Glomerular endothelial cell (primary cell): ENCODE measurements around the gene FAHD2A. TPM values are rescaled to one million over a fixed set of nuclear protein-coding genes. Genes with fewer than 3 reads are reported as not detected.
"Not testable (repeated sequence)": the region's sequence is repeated elsewhere in the genome, so short reads cannot be mapped to it uniquely, and the experiment has no call there.

Source experiments
- DNase-seq: peaks from one replicate; pipeline ENCODE4 v3.0.0-alpha.2; 2011; ENCODE audit warnings: low read depth, low spot score; ENCODE audit errors: extremely low read depth
- total RNA-seq: library from RNA; depleted of rRNA; stranded (reverse); fragments of >200 nt; gene quantifications from 2 replicates; pipeline ENCODE4 v1.2.3, GENCODE V29; 2015

FAHD2A gene
- total RNA-seq, 1 donor from 2014 or later, result 25.7 TPM

DNA sequence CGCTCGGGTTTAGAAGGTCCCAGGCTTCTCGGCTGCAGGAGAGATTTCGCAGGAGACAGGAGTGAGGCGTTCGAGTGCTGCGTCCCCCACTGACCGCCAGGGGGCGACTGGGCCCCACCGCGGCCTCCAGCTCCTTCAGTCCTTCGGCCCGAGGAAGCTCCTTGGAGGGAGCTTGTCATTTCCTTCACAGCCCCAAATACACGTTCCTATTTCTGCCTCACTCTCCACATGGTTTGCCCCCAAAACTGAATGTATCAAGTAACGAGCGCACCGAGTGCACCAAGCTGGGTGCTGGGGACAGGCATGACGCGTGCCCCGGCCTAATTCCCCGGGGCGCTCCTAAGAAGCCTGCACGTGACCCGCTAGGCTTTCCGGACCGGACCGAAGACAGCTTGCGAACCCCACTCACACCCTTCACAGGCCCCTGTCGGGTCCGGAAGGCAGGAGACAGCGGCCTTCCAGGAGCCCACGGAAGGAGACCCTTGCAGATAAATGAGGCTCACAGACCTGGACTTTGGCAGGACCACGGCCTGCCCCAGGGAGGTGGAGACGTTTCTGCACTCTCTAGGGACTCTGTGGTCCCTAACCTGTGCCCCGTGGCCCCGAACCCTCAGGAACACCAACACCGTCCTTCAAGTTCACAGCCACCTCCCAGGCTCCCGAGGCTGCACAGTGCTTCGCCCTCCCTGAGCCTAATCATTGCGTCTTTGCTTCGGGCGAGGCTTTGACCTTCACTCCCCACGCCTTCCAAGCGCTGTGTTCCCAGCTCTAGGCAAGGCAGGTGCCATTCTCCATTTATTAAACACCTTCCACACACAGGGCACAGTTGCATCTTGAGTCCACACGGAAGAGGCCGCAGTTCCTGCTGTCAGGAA is 13.0 kb upstream of the FAHD2A start:
- no peak for DNase-seq

DNA sequence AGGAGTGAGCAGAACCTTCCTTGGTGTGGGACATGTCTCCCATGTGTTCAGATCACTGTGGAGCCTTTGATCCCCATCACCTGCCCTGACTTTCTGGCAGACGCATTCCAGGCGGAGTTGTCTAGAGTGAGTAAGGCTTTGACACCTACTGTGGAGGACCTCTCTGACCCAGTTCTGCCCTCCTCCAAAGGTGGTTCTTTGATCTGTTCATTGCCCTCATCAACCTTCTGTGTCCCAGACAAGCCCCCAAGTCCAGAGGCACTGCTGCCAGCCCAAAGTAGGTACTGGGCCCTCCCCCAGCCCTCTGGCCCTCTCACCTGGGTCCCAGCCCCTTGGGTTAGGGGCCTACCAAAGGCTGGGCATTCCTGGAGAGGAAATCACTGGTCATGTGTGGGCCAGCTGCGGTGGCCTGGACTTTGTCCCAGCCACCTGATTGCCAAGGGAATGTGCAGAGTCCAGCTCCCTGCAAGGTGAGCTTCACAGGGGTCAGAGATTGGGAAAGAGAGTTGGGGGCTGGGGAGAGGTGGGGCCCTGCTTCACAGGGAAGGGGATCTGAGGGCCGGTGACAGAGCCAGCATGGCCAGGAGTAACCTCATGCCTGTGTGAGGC is 12.1 kb upstream of the FAHD2A start:
- DNase-seq, result no peak

DNA sequence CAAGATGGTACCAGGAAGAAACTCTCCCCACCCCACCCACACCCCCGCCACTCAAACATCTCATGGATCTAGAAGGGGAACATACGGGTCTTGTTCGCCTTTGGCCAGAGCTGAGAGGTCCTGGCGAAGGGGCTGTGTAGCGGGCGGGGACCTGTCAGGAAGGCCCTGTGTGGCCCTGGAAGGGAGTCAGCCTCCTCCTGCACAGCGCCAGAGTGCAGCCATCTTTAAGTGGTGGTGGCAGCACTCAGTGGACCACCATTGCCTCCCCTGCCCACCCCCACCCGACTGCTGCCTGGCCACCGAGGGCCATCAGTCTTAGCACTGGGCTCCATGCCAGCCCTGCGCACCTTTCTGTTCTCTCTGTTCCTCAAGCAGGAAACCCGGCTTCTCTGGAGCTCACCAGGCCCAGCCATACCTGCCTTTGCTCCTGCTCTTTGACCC is 11.6 kb upstream of the FAHD2A start:
- no peak for DNase-seq

DNA sequence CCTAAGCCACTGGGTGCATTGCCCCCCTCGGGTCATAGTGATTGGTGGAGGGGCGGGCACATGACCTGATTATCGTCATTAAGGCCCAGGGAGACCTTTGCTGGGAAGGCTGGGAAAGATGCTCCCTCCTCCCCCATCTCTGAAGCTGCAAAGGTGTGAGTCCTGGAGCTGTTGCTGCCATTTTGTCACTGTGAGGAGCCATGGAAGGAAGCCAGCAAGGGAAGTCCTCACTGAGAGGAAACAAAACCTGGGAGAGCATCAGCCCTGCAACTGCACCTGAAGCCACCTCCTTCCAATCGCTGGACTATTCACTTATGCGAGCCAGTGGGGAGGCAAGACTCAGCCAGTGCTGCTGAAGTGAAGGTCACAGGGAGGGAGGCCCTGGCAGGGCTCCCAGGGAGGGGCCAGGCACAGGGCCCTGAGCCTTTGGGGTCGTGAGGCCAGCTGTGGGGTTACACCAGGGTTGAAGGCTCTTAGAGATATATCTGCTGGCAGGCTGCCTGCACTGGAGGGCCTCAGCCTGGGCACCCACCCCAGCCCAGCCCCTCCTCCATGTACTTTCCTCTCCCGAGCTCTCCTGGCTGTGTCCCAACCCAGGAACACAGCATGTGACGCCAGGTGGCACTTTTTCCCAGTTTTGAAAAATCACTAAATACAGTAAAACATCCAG is 10.7 kb upstream of the FAHD2A start:
- DNase-seq, result no peak

- no peak for DNase-seq
Measured at GRCh38 chr2:95392320-95392719, 10.2 kb upstream of the FAHD2A start.

- DNase-seq, result no peak
Measured at GRCh38 chr2:95392730-95393455, 9.6 kb upstream of the FAHD2A start.

- DNase-seq, result no peak
Measured at GRCh38 chr2:95393901-95394300, 8.6 kb upstream of the FAHD2A start.

- DNase-seq, result no peak
Measured at GRCh38 chr2:95399061-95399460, 3.4 kb upstream of the FAHD2A start.

- DNase-seq, result no peak
Measured at GRCh38 chr2:95401480-95401879, 1.0 kb upstream of the FAHD2A start.

- not testable (repeated sequence) for DNase-seq
Measured at GRCh38 chr2:95402004-95402369, 521 bp upstream of the FAHD2A start.

- not testable (repeated sequence) for DNase-seq
Measured at GRCh38 chr2:95403204-95403721, 755 bp downstream of the FAHD2A start.

- DNase-seq, result not testable (repeated sequence)
Measured at GRCh38 chr2:95403824-95404223, 1.3 kb downstream of the FAHD2A start.

- DNase-seq, result not testable (repeated sequence)
Measured at GRCh38 chr2:95404676-95405075, 2.2 kb downstream of the FAHD2A start.

GRCh38 chr2:95411239-95411638 is 8.7 kb downstream of the FAHD2A start:
- DNase-seq, result not testable (repeated sequence)

DNA sequence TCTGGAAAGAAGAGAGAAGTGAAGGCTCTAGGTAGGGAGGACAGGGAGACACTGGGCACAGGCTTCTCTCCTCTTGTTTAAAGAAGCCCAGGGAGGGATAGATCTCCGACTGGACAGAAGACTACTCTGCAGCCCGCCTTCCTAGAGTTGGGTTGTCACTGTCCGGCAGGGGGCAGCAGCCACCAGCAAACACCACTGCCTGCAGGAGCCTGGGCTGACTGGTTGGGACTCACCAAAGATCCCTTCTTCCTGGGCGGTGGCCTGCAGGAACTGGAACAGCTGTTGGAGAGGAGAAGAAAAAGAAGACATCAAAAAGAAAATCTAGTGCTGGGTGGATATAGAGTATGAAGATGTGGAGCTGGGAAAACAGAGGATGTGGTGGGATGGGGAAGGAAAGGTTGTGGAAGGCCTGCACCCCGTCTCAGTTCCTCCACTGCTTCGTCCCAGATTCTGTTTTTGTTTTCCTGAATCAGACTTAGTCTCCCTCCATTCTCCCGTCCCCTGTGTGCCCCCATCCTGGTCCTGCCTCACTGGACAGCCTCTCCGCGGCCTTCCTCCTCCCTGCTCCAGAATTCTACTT is 11.6 kb downstream of the FAHD2A start:
- DNase-seq, result not testable (repeated sequence)

DNA sequence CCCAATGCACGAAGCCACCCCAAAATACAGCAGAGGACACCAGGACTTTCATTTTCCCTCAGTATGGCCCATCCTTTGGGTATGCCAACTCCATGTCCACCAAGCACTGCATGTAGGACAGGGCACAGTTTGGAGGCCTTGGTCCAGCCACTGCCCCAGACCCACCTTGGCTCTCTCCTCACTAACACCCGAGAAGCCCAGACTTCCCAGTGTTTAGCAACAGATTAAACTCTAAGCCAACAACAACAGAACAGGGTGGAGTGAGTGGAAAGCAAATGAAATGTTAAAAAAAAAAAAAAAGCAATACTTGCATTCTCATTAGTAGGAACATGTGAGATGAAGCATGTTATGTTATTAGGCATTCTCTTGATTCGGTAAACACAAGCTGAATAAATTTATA is 12.6 kb downstream of the FAHD2A start:
- DNase-seq, result not testable (repeated sequence)

DNA sequence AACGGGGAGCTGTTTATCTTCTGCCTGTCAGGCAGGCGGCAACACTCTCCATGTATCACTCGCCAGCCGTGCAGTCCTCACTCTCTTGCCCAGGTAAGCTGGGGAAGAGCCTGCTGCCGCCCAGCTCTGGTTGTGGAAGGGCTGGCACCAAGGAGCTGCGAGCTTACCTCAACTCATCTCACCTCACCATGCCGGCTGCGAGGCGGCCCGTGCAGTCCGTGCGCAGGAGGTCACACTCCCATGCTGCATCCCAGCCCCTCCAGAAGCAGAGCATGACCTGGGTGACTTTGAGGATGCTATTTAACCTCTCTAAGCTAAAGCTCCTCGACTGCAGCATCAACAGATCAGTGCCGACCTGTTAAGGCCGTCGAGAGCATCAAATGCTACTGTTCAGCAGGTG is 13.1 kb downstream of the FAHD2A start:
- DNase-seq, result not testable (repeated sequence)

DNA sequence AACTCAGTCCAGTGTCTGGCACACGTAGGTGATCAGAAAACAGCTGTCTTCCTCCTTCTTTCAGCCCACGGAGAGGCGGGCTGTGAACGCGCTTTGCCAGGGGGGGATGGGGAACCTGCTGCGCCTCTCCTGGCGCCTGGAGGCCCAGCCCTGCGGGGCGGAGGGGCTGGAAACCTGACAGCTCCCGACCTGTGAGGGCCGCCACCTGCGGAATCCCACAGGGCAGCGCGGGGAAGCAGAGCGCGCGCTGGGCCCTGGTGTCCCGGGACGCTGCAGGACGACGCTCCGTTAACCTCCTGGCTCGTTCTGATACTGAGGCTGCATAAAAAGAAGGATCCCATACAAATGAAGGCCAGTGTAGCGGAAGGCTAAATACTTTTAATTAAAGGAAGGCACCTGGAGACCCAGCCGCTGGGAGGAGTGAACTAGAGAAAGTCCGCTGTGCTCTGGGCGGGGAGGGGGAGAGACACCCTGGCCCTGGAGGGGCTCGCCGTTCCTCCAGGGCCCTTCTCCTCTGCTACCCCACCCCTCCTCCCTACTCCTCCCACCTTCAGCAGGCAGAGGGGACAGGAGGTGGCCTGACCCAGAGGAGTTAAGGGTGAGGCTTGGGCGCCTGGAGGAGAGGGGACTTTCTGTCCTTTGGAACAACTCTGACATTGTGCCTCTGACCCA is 24.8 kb downstream of the FAHD2A start:
- not testable (repeated sequence) for DNase-seq

DNA sequence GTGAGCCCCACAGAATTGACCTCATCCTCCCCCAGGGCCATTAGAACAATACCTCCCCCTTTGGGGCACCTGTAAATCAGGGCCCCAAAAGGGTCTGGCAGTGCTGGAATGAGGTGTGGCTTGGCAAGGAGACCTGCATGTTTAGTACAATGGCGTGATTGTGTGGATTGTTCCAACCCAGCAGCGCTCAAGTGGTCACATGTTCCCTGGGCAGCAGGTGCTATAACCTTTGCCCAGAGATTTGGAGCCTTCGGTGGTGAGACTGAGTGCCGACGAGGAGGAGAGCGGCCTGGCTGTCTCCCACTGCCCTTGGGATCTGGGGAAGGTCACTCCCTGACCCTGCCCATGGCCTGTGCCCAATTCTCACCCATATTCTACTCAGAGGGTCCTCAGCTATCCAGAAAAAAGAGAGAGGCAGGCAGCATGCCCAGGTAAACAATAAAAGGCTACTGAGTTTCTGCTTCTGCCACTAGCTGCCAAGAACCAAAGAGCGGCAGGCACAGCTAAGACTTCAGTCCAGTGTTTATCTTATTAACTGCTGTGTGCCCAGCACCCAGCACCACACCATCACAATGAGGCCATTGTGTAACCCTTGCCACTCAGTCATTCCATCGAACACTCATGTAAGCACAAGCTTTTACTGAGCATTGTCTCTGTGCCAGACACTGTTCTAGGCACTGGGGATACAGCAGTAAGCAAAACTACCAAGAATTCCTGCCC is 27.4 kb downstream of the FAHD2A start:
- not testable (repeated sequence) for DNase-seq
